ENCODE results near the gene RUNX3. TPM values are rescaled to one million over a fixed set of nuclear protein-coding genes. Genes with fewer than 3 reads are reported as not detected.

The RUNX3 gene
- total and polyA plus RNA-seq, 2 donors (not counting 1 experiment from before 2014, with no cell fraction given) = 86.0 to 127 TPM

DNA sequence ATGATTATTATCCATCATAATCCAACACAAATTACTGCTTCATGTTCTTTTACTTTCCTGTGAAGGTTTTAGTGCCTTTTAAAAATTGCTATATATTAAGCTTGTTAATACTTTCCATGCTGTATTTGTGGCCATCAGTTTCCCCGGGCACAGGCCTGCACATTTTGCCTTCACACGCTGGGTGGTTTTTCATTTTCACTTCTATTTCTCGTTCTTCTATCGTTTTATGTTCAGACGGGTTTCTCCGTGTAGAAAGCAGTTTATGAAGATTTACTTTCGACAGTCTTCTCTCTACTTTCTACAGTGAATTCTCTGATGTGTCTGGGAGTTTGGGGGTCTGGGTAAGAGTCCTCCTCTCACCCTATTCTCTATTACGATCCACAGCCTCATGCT is 9.5 kb downstream of the RUNX3 start:
- no CpG with 5 or more reads among the region's 8 CpGs for WGBS (ENCODE audit: insufficient coverage)
- peaks cover 100% of the 10 kb centered on the region for H3K79me2 ChIP-seq (ENCODE audit: control insufficient read depth, insufficient read depth, low read length)
- H4K20me1 ChIP-seq (ENCODE audit: control insufficient read depth, insufficient read depth, low read length, poor library complexity, severe bottlenecking) = peaks cover 100% of the 10 kb centered on the region
- peak overlapping the region; percentile 3 for H3K27ac Mint-ChIP-seq
- H3K4me1 Mint-ChIP-seq = peaks cover 76% of the 10 kb centered on the region
- peaks cover 7 to 81% of the 10 kb centered on the region in 2 experiments for H3K36me3 ChIP-seq (replicated peaks in 1 of 2; ENCODE audit: control extremely low read depth in 1 of 2, control insufficient read depth in 1 of 2, extremely low read depth in 1 of 2, insufficient read depth in 2 of 2, low read length in 1 of 2)
- H3K4me1 ChIP-seq (ENCODE audit: control insufficient read depth in 2 of 2, insufficient read depth in 2 of 2, low read length in 2 of 2) = peaks cover 45 to 69% of the 10 kb centered on the region in 2 donors
- TF ChIP-seq, protein P1, sequence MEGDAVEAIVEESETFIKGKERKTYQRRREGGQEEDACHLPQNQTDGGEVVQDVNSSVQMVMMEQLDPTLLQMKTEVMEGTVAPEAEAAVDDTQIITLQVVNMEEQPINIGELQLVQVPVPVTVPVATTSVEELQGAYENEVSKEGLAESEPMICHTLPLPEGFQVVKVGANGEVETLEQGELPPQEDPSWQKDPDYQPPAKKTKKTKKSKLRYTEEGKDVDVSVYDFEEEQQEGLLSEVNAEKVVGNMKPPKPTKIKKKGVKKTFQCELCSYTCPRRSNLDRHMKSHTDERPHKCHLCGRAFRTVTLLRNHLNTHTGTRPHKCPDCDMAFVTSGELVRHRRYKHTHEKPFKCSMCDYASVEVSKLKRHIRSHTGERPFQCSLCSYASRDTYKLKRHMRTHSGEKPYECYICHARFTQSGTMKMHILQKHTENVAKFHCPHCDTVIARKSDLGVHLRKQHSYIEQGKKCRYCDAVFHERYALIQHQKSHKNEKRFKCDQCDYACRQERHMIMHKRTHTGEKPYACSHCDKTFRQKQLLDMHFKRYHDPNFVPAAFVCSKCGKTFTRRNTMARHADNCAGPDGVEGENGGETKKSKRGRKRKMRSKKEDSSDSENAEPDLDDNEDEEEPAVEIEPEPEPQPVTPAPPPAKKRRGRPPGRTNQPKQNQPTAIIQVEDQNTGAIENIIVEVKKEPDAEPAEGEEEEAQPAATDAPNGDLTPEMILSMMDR (IDR thresholded peaks at IDR 0.05) = no peak
- TF ChIP-seq EZH2 (IDR thresholded peaks at IDR 0.05; ENCODE audit: borderline replicate concordance, insufficient read depth, low read depth, low read length, poor library complexity, severe bottlenecking) = no peak
- no peaks in the 10 kb centered on the region for H3K27me3 ChIP-seq (replicated peaks in 1 of 4; ENCODE audit: control extremely low read depth in 1 of 4, control insufficient read depth in 3 of 4, insufficient read depth in 4 of 4, low read length in 3 of 4)
- H3K27ac ChIP-seq (ENCODE audit: low read length in 2 of 2) = peak overlapping the region in 1 of 2 donors; percentile 52
- intact Hi-C loops (cut with micrococcal nuclease) = no loop called here
- H3K4me2 ChIP-seq (replicated peaks; ENCODE audit: low read depth, low read length, poor library complexity, severe bottlenecking) = peak overlapping the region; percentile 30
- no peaks in the 10 kb centered on the region for H3K27me3 Mint-ChIP-seq
- H2AFZ ChIP-seq (ENCODE audit: insufficient read depth, low read depth, low read length, poor library complexity, severe bottlenecking) = no peak overlapping the region
- ATAC-seq (ENCODE audit: low read depth) = no peak
- H3K9ac ChIP-seq (ENCODE audit: low read length) = no peak overlapping the region
- H3K9me3 ChIP-seq (ENCODE audit: control extremely low read depth in 1 of 3, control insufficient read depth in 2 of 3, insufficient read depth in 1 of 3, low read length in 2 of 3) = no peaks in the 10 kb centered on the region
- H3K4me3 ChIP-seq (ENCODE audit: control extremely low read depth in 1 of 5, extremely low read depth in 1 of 5, insufficient read depth in 1 of 5, low read depth in 2 of 5, low read length in 4 of 5) = no peak overlapping the region
- no peaks in the 10 kb centered on the region for H3K9me3 Mint-ChIP-seq (ENCODE audit: insufficient read depth)
- no peak overlapping the region for H3K4me3 Mint-ChIP-seq
- DNase-seq = no peak
- CTCF ChIA-PET = interaction anchor here (1.0 to 1.4 kb wide), 2 partner anchors 9 to 22 kb away, joined by 3 to 6 read pairs; partner anchors contain the start of gene RUNX3
- POLR2A ChIA-PET = no interaction called here

DNA sequence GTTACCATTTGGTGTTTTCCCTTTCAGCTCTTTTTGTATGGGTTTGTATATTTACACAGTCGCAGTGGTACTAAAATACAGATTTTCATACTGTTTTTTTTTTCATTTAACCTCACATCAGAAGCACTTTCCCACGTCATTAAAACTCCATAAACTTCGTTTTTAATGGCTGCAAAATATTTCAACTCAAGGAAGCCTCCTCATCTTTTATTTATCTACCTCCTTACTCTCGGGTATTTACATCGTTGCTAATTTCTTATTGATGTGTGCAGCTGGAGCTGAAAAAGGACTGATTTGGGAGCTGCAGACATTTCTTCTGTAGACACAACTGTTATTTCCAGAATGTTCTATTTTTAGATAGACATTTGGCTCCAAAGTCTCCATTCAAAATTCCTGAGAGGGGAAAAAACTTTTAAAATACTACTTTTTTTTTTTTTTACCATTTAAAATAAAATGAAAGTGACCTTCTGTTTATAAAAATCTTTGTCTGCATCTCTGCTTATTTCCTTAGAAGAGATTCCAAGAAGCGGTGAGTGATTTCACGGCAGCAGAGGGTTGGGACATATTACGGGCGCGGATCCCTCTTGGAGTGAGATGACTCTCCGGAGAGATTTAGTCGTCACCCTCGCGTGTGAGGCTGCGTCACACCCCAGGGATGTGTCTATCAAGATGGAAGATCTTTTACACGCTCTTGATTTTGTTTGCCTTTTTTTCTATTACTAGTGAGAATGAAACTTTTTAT is 10.1 kb downstream of the RUNX3 start:
- no peak for TF ChIP-seq EZH2 (IDR thresholded peaks at IDR 0.05; ENCODE audit: borderline replicate concordance, insufficient read depth, low read depth, low read length, poor library complexity, severe bottlenecking)
- TF ChIP-seq, protein P1 (IDR thresholded peaks at IDR 0.05) = no peak
- Histone ChIP-seq H4K20me1 (ENCODE audit: control insufficient read depth, insufficient read depth, low read length, poor library complexity, severe bottlenecking) (peaks cover 100% of the 10 kb centered on the region), H2AFZ (ENCODE audit: insufficient read depth, low read depth, low read length, poor library complexity, severe bottlenecking) (no peak overlapping the region), H3K36me3 (replicated peaks in 1 of 2; ENCODE audit: control extremely low read depth in 1 of 2, control insufficient read depth in 1 of 2, extremely low read depth in 1 of 2, insufficient read depth in 2 of 2, low read length in 1 of 2) (peaks cover 5 to 80% of the 10 kb centered on the region in 2 experiments), H3K9me3 (ENCODE audit: control extremely low read depth in 1 of 3, control insufficient read depth in 2 of 3, insufficient read depth in 1 of 3, low read length in 2 of 3) (no peaks in the 10 kb centered on the region), H3K27me3 (replicated peaks in 1 of 4; ENCODE audit: control extremely low read depth in 1 of 4, control insufficient read depth in 3 of 4, insufficient read depth in 4 of 4, low read length in 3 of 4) (no peaks in the 10 kb centered on the region), H3K4me1 (ENCODE audit: control insufficient read depth in 2 of 2, insufficient read depth in 2 of 2, low read length in 2 of 2) (peaks cover 40 to 63% of the 10 kb centered on the region in 2 donors), H3K79me2 (ENCODE audit: control insufficient read depth, insufficient read depth, low read length) (peaks cover 100% of the 10 kb centered on the region), H3K27ac (ENCODE audit: low read length in 2 of 2) (no peak overlapping the region), H3K4me3 (ENCODE audit: control extremely low read depth in 1 of 5, extremely low read depth in 1 of 5, insufficient read depth in 1 of 5, low read depth in 2 of 5, low read length in 4 of 5) (no peak overlapping the region), H3K4me2 (replicated peaks; ENCODE audit: low read depth, low read length, poor library complexity, severe bottlenecking) (no peak overlapping the region), H3K9ac (ENCODE audit: low read length) (no peak overlapping the region)
- intact Hi-C loops (cut with micrococcal nuclease) = no loop called here
- Mint-ChIP-seq H3K4me1 (peaks cover 73% of the 10 kb centered on the region), H3K27me3 (no peaks in the 10 kb centered on the region), H3K4me3 (no peak overlapping the region), H3K9me3 (ENCODE audit: insufficient read depth) (no peaks in the 10 kb centered on the region), H3K27ac (no peak overlapping the region)
- DNase-seq (no peak), ATAC-seq (ENCODE audit: low read depth) (no peak)
- CTCF ChIA-PET = interaction anchor here (1.0 to 1.5 kb wide), 4 partner anchors 10 to 287 kb away, joined by 3 to 6 read pairs (median 3); partner anchors contain the start of gene RUNX3
- POLR2A ChIA-PET = interaction anchor here (0.5 kb wide), 1 partner anchor 1361 kb away, joined by 4 read pairs; no protein-coding TSS in a partner anchor
- 89% methylated on average over 8 of the region's 16 CpGs for WGBS (ENCODE audit: insufficient coverage)
